ENCODE data around the gene TEK. TPM values are rescaled to one million over a fixed set of nuclear protein-coding genes. Genes with fewer than 3 reads are reported as not detected.

Gene TEK
- total and polyA plus RNA-seq, 2 experiments from 2014 or later, result 0.60 to 1.4 TPM

GRCh38 chr9:27078685-27079084, 30.3 kb upstream of the TEK start:
- Histone ChIP-seq H3K9me3 (ENCODE audit: low read depth) (no peaks in the 10 kb centered on the region), H3K27me3 (no peaks in the 10 kb centered on the region), H3K27ac (no peak overlapping the region), H3K36me3 (no peaks in the 10 kb centered on the region), H3K4me3 (no peak overlapping the region), H3K4me1 (ENCODE audit: low read depth) (no peaks in the 10 kb centered on the region)
- TF ChIP-seq, protein P1, sequence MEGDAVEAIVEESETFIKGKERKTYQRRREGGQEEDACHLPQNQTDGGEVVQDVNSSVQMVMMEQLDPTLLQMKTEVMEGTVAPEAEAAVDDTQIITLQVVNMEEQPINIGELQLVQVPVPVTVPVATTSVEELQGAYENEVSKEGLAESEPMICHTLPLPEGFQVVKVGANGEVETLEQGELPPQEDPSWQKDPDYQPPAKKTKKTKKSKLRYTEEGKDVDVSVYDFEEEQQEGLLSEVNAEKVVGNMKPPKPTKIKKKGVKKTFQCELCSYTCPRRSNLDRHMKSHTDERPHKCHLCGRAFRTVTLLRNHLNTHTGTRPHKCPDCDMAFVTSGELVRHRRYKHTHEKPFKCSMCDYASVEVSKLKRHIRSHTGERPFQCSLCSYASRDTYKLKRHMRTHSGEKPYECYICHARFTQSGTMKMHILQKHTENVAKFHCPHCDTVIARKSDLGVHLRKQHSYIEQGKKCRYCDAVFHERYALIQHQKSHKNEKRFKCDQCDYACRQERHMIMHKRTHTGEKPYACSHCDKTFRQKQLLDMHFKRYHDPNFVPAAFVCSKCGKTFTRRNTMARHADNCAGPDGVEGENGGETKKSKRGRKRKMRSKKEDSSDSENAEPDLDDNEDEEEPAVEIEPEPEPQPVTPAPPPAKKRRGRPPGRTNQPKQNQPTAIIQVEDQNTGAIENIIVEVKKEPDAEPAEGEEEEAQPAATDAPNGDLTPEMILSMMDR (IDR thresholded peaks at IDR 0.05; ENCODE audit: low read depth, low read length), result no peak
- DNase-seq (ENCODE audit: low read depth in 1 of 2, low spot score in 1 of 2), result no peak

DNA sequence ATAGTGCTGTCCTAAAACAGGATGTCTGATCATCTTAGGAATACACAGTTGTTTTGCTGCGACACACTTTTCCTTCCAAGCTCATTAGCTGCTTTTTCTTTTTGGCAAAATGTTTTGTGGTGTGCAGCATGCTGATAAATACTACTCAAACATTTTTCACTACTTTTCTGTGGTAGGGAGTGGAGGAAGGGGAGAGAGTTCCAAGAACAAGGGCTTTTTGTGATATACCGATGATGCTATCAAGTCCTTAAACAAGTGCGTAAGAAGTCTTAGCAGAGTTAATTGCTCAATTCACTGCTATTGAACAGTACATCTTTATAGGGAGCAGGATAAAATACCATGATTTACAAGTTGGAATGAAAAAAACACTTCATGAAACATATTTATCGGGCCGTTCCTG, 23.6 kb upstream of the TEK start:
- peak in 1 of 2 donors; percentile 76 for DNase-seq (ENCODE audit: low read depth in 1 of 2, low spot score in 1 of 2)
- Histone ChIP-seq H3K4me1 (ENCODE audit: low read depth) (no peaks in the 10 kb centered on the region), H3K27ac (no peak overlapping the region), H3K36me3 (no peaks in the 10 kb centered on the region), H3K4me3 (no peak overlapping the region), H3K9me3 (ENCODE audit: low read depth) (no peaks in the 10 kb centered on the region), H3K27me3 (no peaks in the 10 kb centered on the region)
- TF ChIP-seq, protein P1 (IDR thresholded peaks at IDR 0.05; ENCODE audit: low read depth, low read length), result no peak

DNA sequence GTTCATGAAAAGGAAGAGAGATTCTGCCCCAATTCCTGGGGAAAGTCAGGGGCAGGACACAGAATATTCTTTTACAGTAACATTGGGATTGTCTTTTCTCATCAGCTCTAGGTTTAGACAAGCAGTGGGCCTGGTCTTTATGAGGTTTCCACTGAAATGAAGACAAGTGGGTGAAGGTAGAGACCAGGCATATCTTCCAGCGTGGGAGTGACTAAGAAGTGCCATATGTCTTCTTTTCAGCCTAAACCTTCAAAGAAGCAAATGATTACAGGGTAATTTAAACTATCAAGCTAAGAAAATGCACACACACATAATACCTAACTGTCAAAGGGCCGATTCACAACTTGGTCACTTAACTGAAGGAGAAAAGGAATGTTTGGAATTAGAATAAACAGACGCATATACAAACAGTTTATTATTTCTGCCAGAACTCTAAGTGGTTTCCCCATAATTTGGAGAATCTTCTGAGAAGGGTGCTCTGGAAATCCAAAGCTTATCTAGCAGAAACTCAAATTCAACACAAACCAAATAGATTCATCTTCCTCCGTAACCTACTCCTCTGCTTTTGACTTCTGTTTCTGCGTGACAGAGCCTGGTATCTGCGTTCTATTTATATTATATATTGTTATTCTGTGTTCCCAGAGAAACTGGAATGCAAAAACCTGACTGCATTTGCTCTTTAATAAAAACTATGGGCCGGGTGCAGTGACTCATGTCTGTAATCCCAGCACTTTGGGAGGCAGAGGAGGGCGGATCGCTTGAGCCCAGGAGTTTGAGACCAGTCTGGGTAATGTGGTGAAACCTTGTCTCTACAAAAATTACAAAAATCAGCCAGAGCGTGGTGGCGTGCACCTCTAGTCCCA, 22.0 kb upstream of the TEK start:
- Histone ChIP-seq H3K9me3 (ENCODE audit: low read depth) (no peaks in the 10 kb centered on the region), H3K27ac (no peak overlapping the region), H3K4me1 (ENCODE audit: low read depth) (no peaks in the 10 kb centered on the region), H3K4me3 (no peak overlapping the region), H3K27me3 (no peaks in the 10 kb centered on the region), H3K36me3 (no peaks in the 10 kb centered on the region)
- DNase-seq (ENCODE audit: low read depth in 1 of 2, low spot score in 1 of 2), result peak in 1 of 2 donors; percentile 67
- TF ChIP-seq, protein P1 (IDR thresholded peaks at IDR 0.05; ENCODE audit: low read depth, low read length), result no peak

DNA sequence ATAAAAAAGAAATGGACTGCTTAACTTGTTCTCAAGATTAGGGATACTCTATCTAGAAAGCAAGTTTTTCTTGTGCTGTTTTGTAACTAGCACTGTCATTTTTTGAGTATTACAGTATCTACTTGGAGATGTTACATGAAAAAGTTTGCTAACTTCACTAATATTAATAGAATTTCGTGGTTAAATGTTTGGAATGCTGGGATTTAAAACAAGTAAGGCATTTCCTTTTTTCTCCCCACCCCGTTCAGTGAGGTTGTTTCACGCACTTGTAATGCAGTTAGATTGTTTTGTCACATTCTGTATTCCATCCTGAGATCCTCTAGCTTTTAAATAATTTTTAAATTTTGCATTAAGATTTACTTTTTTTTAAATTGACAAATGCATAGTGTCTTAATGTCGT, 20.0 kb upstream of the TEK start:
- Histone ChIP-seq H3K36me3 (no peaks in the 10 kb centered on the region), H3K9me3 (ENCODE audit: low read depth) (no peaks in the 10 kb centered on the region), H3K27me3 (no peaks in the 10 kb centered on the region), H3K4me1 (ENCODE audit: low read depth) (no peaks in the 10 kb centered on the region), H3K4me3 (no peak overlapping the region), H3K27ac (no peak overlapping the region)
- DNase-seq (ENCODE audit: low read depth in 1 of 2, low spot score in 1 of 2), result peak in 1 of 2 donors; percentile 69
- TF ChIP-seq, protein P1 (IDR thresholded peaks at IDR 0.05; ENCODE audit: low read depth, low read length), result no peak

GRCh38 chr9:27089706-27090105, 19.3 kb upstream of the TEK start:
- TF ChIP-seq, protein P1 (IDR thresholded peaks at IDR 0.05; ENCODE audit: low read depth, low read length), result no peak
- no peaks in the 10 kb centered on the region for H3K4me1 ChIP-seq (ENCODE audit: low read depth)
- no peak overlapping the region for H3K27ac ChIP-seq
- H3K9me3 ChIP-seq (ENCODE audit: low read depth), result no peaks in the 10 kb centered on the region
- no peak for DNase-seq (ENCODE audit: low read depth in 1 of 2, low spot score in 1 of 2)
- no peaks in the 10 kb centered on the region for H3K27me3 ChIP-seq
- no peak overlapping the region for H3K4me3 ChIP-seq
- no peaks in the 10 kb centered on the region for H3K36me3 ChIP-seq
